Measurements from ENCODE around the gene EXOC4. TPM values are rescaled to one million over a fixed set of nuclear protein-coding genes. Genes with fewer than 3 reads are reported as not detected.

EXOC4 gene
- total and polyA plus RNA-seq, 2 of the 8 experiments (the other 6 are each of a cell fraction or from before 2014, with no cell fraction given): 27.0 to 67.3 TPM

DNA sequence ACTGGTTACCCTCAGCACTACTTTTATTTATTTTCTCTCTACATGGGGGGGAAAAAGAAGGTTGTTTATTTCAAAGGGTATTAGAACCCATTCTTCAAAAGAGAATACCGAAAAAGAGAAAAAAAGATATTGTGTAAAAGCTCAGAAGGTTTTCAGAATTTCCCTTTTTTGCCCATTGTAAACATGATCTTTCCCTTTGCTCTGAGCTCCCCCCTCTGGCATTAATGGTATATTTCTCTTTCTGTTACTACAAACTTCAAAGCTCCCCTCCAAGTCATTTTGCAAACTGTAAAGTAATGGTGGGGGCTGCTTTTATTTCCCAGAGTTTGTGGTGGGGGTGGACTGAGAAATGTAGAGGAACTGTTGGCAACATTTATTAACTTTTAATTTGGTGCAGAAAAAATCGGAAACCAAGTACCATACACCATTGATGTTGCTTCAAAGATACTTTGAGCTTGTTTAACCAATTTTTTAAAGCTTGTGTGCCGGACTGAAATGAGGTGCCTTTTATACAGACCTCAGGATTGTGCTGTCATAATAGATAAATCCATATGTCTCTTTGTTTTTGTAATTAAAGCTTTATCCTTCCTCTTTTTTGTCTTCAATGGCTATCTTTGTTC is 181.5 kb downstream of the EXOC4 start:
- peaks cover 0 to 5% of the 10 kb centered on the region in 2 experiments; a peak in 1 of 4 replicates for H3K9me3 ChIP-seq (ENCODE audit: insufficient read depth in 2 of 2, low read depth in 1 of 2, low read length in 1 of 2)
- FAIRE-seq: no peak
- DNase-seq (ENCODE audit: low read depth in 1 of 2, low spot score in 2 of 2): no peak
- H2BK20ac ChIP-seq (ENCODE audit: low read length): no peak overlapping the region
- no peak overlapping the region for H3K4me3 ChIP-seq (ENCODE audit: extremely low read depth in 1 of 4, insufficient read depth in 2 of 4, low read depth in 3 of 4, low read length in 4 of 4)
- H4K20me1 ChIP-seq (replicated peaks in 1 of 2; ENCODE audit: control insufficient read depth in 1 of 2, insufficient read depth in 2 of 2, low read length in 2 of 2): no peaks in the 10 kb centered on the region
- H2BK12ac ChIP-seq (ENCODE audit: low read depth, low read length): no peak overlapping the region
- POLR2A ChIA-PET (ENCODE audit: partially characterized antibody): no interaction called here
- no peak overlapping the region for H4K91ac ChIP-seq (replicated peaks; ENCODE audit: insufficient read length, low read length)
- no peaks in the 10 kb centered on the region for H3K27me3 ChIP-seq (replicated peaks in 1 of 4; ENCODE audit: control insufficient read depth in 3 of 4, extremely low read depth in 1 of 4, insufficient read depth in 3 of 4, low read length in 3 of 4)
- H2BK120ac ChIP-seq (replicated peaks; ENCODE audit: low read depth, low read length): no peak overlapping the region
- H3K4me2 ChIP-seq (ENCODE audit: insufficient read depth in 1 of 2, low read depth in 2 of 2, low read length in 2 of 2): no peak overlapping the region
- peaks cover 0 to 6% (median 3%) of the 10 kb centered on the region in 4 experiments; a peak in 4 of 7 replicates for H3K4me1 ChIP-seq (replicated peaks in 1 of 4; ENCODE audit: control insufficient read depth in 3 of 4, insufficient read depth in 4 of 4, low read length in 3 of 4)
- H3K56ac ChIP-seq (replicated peaks; ENCODE audit: insufficient read length, low read depth, low read length): no peak overlapping the region
- peaks cover 0 to 8% of the 10 kb centered on the region in 2 experiments; a peak in 1 of 4 replicates for H3K79me2 ChIP-seq (ENCODE audit: control insufficient read depth in 1 of 2, insufficient read depth in 2 of 2, low read length in 2 of 2)
- no peak overlapping the region for H2BK5ac ChIP-seq (ENCODE audit: low read depth, low read length)
- H3K23ac ChIP-seq (ENCODE audit: insufficient read length): no peak overlapping the region
- CTCF ChIA-PET (ENCODE audit: partially characterized antibody): interaction anchor here (0.7 to 4.5 kb wide), 34 partner anchors 10 to 781 kb away, joined by 3 to 23 read pairs (median 4); partner anchors contain the start of gene EXOC4
- H3K36me3 ChIP-seq (ENCODE audit: control insufficient read depth in 2 of 4, insufficient read depth in 4 of 4, low read length in 3 of 4): no peaks in the 10 kb centered on the region
- 67% methylated on average over 3 of the region's 3 CpGs; no CpG with 5 or more reads in 1 of the 2 experiments for WGBS, 2 experiments (ENCODE audit: extremely low coverage in 1 of 2, insufficient coverage in 1 of 2, insufficient read length in 1 of 2, insufficient replicate concordance in 2 of 2, low coverage in 1 of 2, low lambda C conversion rate in 2 of 2, missing lambda C conversion rate in 1 of 2)
- no peak for TF ChIP-seq ZNF274 (IDR thresholded peaks at IDR 0.05; ENCODE audit: borderline replicate concordance, extremely low read depth, low read length)
- TF ChIP-seq RAD21 (IDR thresholded peaks at IDR 0.05 in 1 of 2, conservative IDR thresholded peaks at IDR 0.05 in 1 of 2; ENCODE audit: low read depth in 2 of 2, low read length in 2 of 2): peak; percentile 79 to 82
- peak in 2 of 3 experiments; percentile 49 to 50; a peak in 2 of 4 replicates for TF ChIP-seq CTCF (IDR thresholded peaks at IDR 0.05; ENCODE audit: control extremely low read depth in 1 of 3, insufficient read depth in 1 of 3, low read depth in 1 of 3, low read length in 3 of 3)
- no peak for TF ChIP-seq CBX8 (IDR thresholded peaks at IDR 0.05; ENCODE audit: borderline replicate concordance, low read depth, low read length)
- no peak overlapping the region for H2BK15ac ChIP-seq (ENCODE audit: low read length)
- H3K4ac ChIP-seq (replicated peaks; ENCODE audit: insufficient read length, low read depth, low read length): no peak overlapping the region
- H3K79me1 ChIP-seq (ENCODE audit: low read depth, low read length): no peaks in the 10 kb centered on the region; the same call in 1 of the 2 replicates
- H3K9ac ChIP-seq (replicated peaks in 1 of 4; ENCODE audit: extremely low read depth in 1 of 4, low read depth in 3 of 4, low read length in 3 of 4): no peak overlapping the region
- no peak overlapping the region for H4K8ac ChIP-seq (ENCODE audit: extremely low read depth, insufficient read depth, low read length)
- no peak overlapping the region for H3K27ac ChIP-seq (ENCODE audit: low read depth, low read length)
- H3K14ac ChIP-seq (ENCODE audit: insufficient read length): no peak overlapping the region
- H2AK5ac ChIP-seq (ENCODE audit: low read depth, low read length): no peak overlapping the region
- H3K18ac ChIP-seq (ENCODE audit: extremely low read depth, low read length): no peak overlapping the region
- H3K23me2 ChIP-seq (ENCODE audit: low read depth, low read length): no peaks in the 10 kb centered on the region
- no peak overlapping the region for H2AFZ ChIP-seq (ENCODE audit: low read length)
- H4K5ac ChIP-seq (ENCODE audit: insufficient read length, low read depth, low read length): no peak overlapping the region
